PC-9 (cell line): ENCODE measurements around the gene DOP1A. TPM values are rescaled to one million over a fixed set of nuclear protein-coding genes. Genes with fewer than 3 reads are reported as not detected.

Experiments
- BruUV-seq: library from RNA; stranded (reverse); fragments of 400-500 nt; replicated peaks from 2 replicates; lab custom pipeline; 2021; lab: Mats Ljungman, UMichigan
- CTCF ChIA-PET: fragments of 300-600 bp; sonication (Branson Sonifier 250); formaldehyde crosslinking; loops from one replicate; lab custom pipeline; 2022; ENCODE audit warnings: antibody characterized with exemption; lab: Charles Lee
- POLR2A ChIA-PET: fragments of 300-600 bp; sonication (Branson Sonifier 250); formaldehyde crosslinking; loops from one replicate; lab custom pipeline; 2022; ENCODE audit warnings: antibody characterized with exemption; ENCODE audit not compliant: unreplicated experiment; lab: Charles Lee
- DNase-seq, 2 experiments: peaks; one replicate each; pipeline versions ENCODE4 v3.0.0 to v3.0.0-alpha.2; 2015 to 2022; ENCODE audit warnings: mixed read lengths in 1 of 2
- H2AFZ ChIP-seq: fragments of 200-600 bp; sonication (generic); 2 replicates; pipeline ENCODE4 v1.8.1; 2017; ENCODE audit warnings: antibody characterized with exemption
- H3F3A ChIP-seq: fragments of 200-600 bp; sonication (generic); 2 replicates; pipeline ENCODE4 v1.8.1; 2017; ENCODE audit warnings: antibody characterized with exemption, mild to moderate bottlenecking, low read depth; ENCODE audit not compliant: insufficient read depth
- H3K27ac ChIP-seq: fragments of 200-600 bp; sonication (generic); 2 replicates; pipeline ENCODE4 v1.6.1; 2016; ENCODE audit warnings: mixed run types
- H3K27me3 ChIP-seq: fragments of 200-600 bp; sonication (generic); 2 replicates; pipeline ENCODE4 v1.6.1; 2016; ENCODE audit warnings: low read depth, mixed run types; ENCODE audit not compliant: insufficient read depth
- H3K36me3 ChIP-seq: fragments of 200-600 bp; sonication (generic); 2 replicates; pipeline ENCODE4 v1.6.1; 2016; ENCODE audit warnings: low read depth, mixed run types
- H3K4me1 ChIP-seq: fragments of 200-600 bp; sonication (generic); replicated peaks from 2 replicates; pipeline ENCODE4 v1.6.1; 2016; ENCODE audit warnings: mixed run types; ENCODE audit not compliant: insufficient read depth
- H3K4me2 ChIP-seq: fragments of 200-600 bp; sonication (generic); 2 replicates; pipeline ENCODE4 v1.6.1; 2017; ENCODE audit warnings: mixed run types
- H3K4me3 ChIP-seq: fragments of 200-600 bp; sonication (generic); 2 replicates; pipeline ENCODE4 v1.6.1; 2016; ENCODE audit warnings: mixed run types
- H3K79me2 ChIP-seq: fragments of 200-600 bp; sonication (generic); 2 replicates; pipeline ENCODE4 v1.6.1; 2017; ENCODE audit warnings: low read depth, mixed run types
- H3K9me2 ChIP-seq: fragments of 200-600 bp; sonication (generic); 2 replicates; pipeline ENCODE4 v1.8.1; 2017; ENCODE audit warnings: mild to moderate bottlenecking; ENCODE audit not compliant: insufficient read depth
- H3K9me3 ChIP-seq: fragments of 200-600 bp; sonication (generic); 2 replicates; pipeline ENCODE4 v1.8.1; 2016; ENCODE audit warnings: low read depth; ENCODE audit not compliant: insufficient read depth
- H4K20me1 ChIP-seq: fragments of 200-600 bp; sonication (generic); 2 replicates; pipeline ENCODE4 v1.8.1; 2017; ENCODE audit not compliant: insufficient read depth
- CTCF ChIP-seq: fragments of 200-600 bp; sonication (generic); conservative IDR thresholded peaks from 2 replicates; pipeline ENCODE4 v1.6.1; 2017; ENCODE audit warnings: mixed run types, antibody characterized with exemption, mild to moderate bottlenecking, moderate library complexity
- EZH2 ChIP-seq: fragments of 200-600 bp; sonication (generic); IDR thresholded peaks from 2 replicates; pipeline ENCODE4 v1.8.0; 2017; ENCODE audit warnings: antibody characterized with exemption, low read depth
- intact Hi-C: fragments of 100-400 bp; cut with micrococcal nuclease; formaldehyde crosslinking; loops from one replicate; pipeline ENCODE4 v1.10.0; 2022; ENCODE audit not compliant: unreplicated experiment
- total RNA-seq: library from RNA; stranded (reverse); gene quantifications from 2 replicates; pipeline ENCODE4 v1.2.3, GENCODE V29; 2021

Gene DOP1A
- total RNA-seq, 1 experiment from 2014 or later = 3.9 TPM

- POLR2A ChIA-PET = no interaction called here
- H3K9me3 ChIP-seq = no peaks in the 10 kb centered on the region
- H3K4me2 ChIP-seq = no peak overlapping the region
- no peak for TF ChIP-seq CTCF
- no peak for TF ChIP-seq EZH2
- H3K4me1 ChIP-seq = no peaks in the 10 kb centered on the region
- BruUV-seq = no TSS peak
- no peak overlapping the region for H3K27ac ChIP-seq
- no peak overlapping the region for H3K4me3 ChIP-seq
- no peaks in the 10 kb centered on the region for H3F3A ChIP-seq
- no peaks in the 10 kb centered on the region for H3K79me2 ChIP-seq
- H2AFZ ChIP-seq = no peak overlapping the region
- H3K27me3 ChIP-seq = no peaks in the 10 kb centered on the region
- H4K20me1 ChIP-seq = no peaks in the 10 kb centered on the region
- CTCF ChIA-PET = no interaction called here
- no peaks in the 10 kb centered on the region for H3K36me3 ChIP-seq
- no peaks in the 10 kb centered on the region for H3K9me2 ChIP-seq
- intact Hi-C loops = loop anchor here (10.0 kb wide), 1 partner anchor 649 kb away; no protein-coding TSS in a partner anchor
- DNase-seq = no peak
Observed at GRCh38 chr6:83044091-83044768, 23.2 kb upstream of the DOP1A start.

DNA sequence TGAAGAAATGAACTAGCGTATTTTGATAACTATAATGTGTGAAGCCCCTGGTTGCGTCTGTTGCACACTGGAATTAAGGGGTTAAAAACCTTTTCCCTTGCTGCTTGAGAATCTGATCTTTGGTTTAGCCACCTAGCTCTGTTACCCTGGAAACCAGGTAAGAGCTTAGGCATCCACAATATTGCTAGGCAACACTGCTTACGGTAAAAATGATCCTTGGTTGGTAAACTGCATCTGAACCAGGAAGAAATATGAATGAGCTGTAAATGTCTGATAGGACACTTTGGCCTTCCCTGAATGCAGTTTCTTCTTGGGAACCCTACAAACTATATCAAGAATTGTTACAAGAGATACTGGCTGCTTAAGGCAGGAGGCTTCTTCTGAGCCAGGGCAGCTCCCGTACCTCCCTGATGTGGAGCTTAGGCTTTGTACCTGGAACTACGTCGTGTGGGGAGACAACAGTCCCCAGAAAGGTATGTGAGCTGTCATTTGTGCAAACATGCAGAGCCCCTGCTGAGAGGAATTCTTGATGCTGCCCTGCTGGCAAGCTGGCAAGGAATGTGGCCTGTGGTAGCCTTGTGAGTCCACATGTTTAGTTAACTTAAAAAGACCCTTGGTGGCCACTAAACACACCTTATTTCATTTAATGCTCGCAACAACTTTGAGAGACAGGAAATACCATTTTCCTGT, 20.3 kb upstream of the DOP1A start:
- no peak overlapping the region for H3K4me2 ChIP-seq
- BruUV-seq = no TSS peak
- no peaks in the 10 kb centered on the region for H3K4me1 ChIP-seq
- H3K27me3 ChIP-seq = no peaks in the 10 kb centered on the region
- ChIA-PET CTCF (interaction anchor here (0.5 to 0.6 kb wide), 3 partner anchors 95 to 715 kb away, joined by 3 to 13 read pairs (median 5); no protein-coding TSS in a partner anchor), POLR2A (interaction anchor here (0.5 to 0.7 kb wide), 5 partner anchors 129 to 812 kb away, joined by 3 to 10 read pairs (median 3); no protein-coding TSS in a partner anchor)
- intact Hi-C loops = loop anchor here (2.0 to 10.0 kb wide), 3 partner anchors 95 to 652 kb away; no protein-coding TSS in a partner anchor
- peak; percentile 69 to 71 for DNase-seq
- no peaks in the 10 kb centered on the region for H3K79me2 ChIP-seq
- H4K20me1 ChIP-seq = no peaks in the 10 kb centered on the region
- no peaks in the 10 kb centered on the region for H3K36me3 ChIP-seq
- no peaks in the 10 kb centered on the region for H3F3A ChIP-seq
- H3K9me2 ChIP-seq = no peaks in the 10 kb centered on the region
- H3K27ac ChIP-seq = no peak overlapping the region
- TF ChIP-seq CTCF (no peak), EZH2 (no peak)
- H2AFZ ChIP-seq = no peak overlapping the region
- H3K9me3 ChIP-seq = no peaks in the 10 kb centered on the region
- no peak overlapping the region for H3K4me3 ChIP-seq

GRCh38 chr6:83051377-83052172, 15.9 kb upstream of the DOP1A start:
- H3F3A ChIP-seq = no peaks in the 10 kb centered on the region
- no peak overlapping the region for H3K4me3 ChIP-seq
- H2AFZ ChIP-seq = no peak overlapping the region
- intact Hi-C loops = loop anchor here (10.0 kb wide), 1 partner anchor 687 kb away; the partner anchor contains the start of gene TPBG
- DNase-seq = no peak
- no peak for TF ChIP-seq CTCF
- TF ChIP-seq EZH2 = no peak
- no peaks in the 10 kb centered on the region for H3K9me3 ChIP-seq
- no peak overlapping the region for H3K27ac ChIP-seq
- no peaks in the 10 kb centered on the region for H3K79me2 ChIP-seq
- H3K9me2 ChIP-seq = no peaks in the 10 kb centered on the region
- H3K4me2 ChIP-seq = no peak overlapping the region
- POLR2A ChIA-PET = no interaction called here
- CTCF ChIA-PET = no interaction called here
- BruUV-seq = no TSS peak
- no peaks in the 10 kb centered on the region for H3K4me1 ChIP-seq
- no peaks in the 10 kb centered on the region for H3K36me3 ChIP-seq
- H3K27me3 ChIP-seq = no peaks in the 10 kb centered on the region
- no peaks in the 10 kb centered on the region for H4K20me1 ChIP-seq
